H1 (cell line): ENCODE measurements around the gene OPCML.

Experiments
- CREB1 ChIP-seq: IDR thresholded peaks from 2 replicates; pipeline ENCODE4 v1.6.1; 2012; ENCODE audit warnings: inconsistent platforms
- RBBP5 ChIP-seq: IDR thresholded peaks from 2 replicates; pipeline ENCODE4 v1.7.1; 2012; ENCODE audit warnings: low read depth, mild to moderate bottlenecking, inconsistent platforms, low read length, moderate library complexity, borderline replicate concordance

- TF ChIP-seq CREB1, result no peak
- no peak for TF ChIP-seq RBBP5
Observed at GRCh38 chr11:133222425-133223330, 309.6 kb downstream of the OPCML start.
